OCI-LY3 (cell line): ENCODE data around the gene MUC2.

Source experiments
- H2AFZ ChIP-seq: fragments of 200-600, 300-600 bp; shearing (Covaris generic); 2 replicates; pipeline ENCODE4 v1.6.0; 2014; ENCODE audit warnings: antibody characterized with exemption, low read depth, low read length
- H3K27ac ChIP-seq: fragments of 200-600, 300-600 bp; sonication (generic); 2 replicates; pipeline ENCODE4 v1.5.1; 2014; ENCODE audit warnings: mild to moderate bottlenecking, low read length, moderate library complexity, mixed read lengths
- H3K27me3 ChIP-seq: fragments of 200-600, 300-600 bp; sonication (generic); 2 replicates; pipeline ENCODE4 v1.6.1; 2014; ENCODE audit warnings: low read depth, low read length, mixed read lengths
- H3K36me3 ChIP-seq: fragments of 200-600, 300-600 bp; sonication (generic); replicated peaks from 2 replicates; pipeline ENCODE3; 2014; ENCODE audit warnings: low read depth, low read length, mixed read lengths
- H3K4me1 ChIP-seq: fragments of 300-600, 200-600 bp; sonication (generic); 2 replicates; pipeline ENCODE4 v1.6.1; 2014; ENCODE audit warnings: low read length, mixed read lengths
- H3K4me2 ChIP-seq: fragments of 200-600, 300-600 bp; sonication (generic); 2 replicates; pipeline ENCODE4 v1.6.1; 2014; ENCODE audit warnings: low read length, mixed read lengths
- H3K4me3 ChIP-seq: fragments of 300-600, 200-600 bp; sonication (generic); 2 replicates; pipeline ENCODE4 v1.5.1; 2014; ENCODE audit warnings: antibody characterized with exemption, mild to moderate bottlenecking, low read length, moderate library complexity
- H3K79me2 ChIP-seq: fragments of 300-600, 200-600 bp; shearing (Covaris generic); 2 replicates; pipeline ENCODE4 v1.6.1; 2014; ENCODE audit warnings: mild to moderate bottlenecking, low read length, mixed read lengths
- H3K9ac ChIP-seq: fragments of 300-600, 200-600 bp; shearing (Covaris generic); 2 replicates; pipeline ENCODE4 v1.6.0; 2014; ENCODE audit warnings: mild to moderate bottlenecking, low read length, moderate library complexity
- H3K9me3 ChIP-seq: fragments of 200-600, 300-600 bp; shearing (Covaris generic); 2 replicates; pipeline ENCODE4 v1.6.1; 2014; ENCODE audit warnings: low read length, mixed read lengths; ENCODE audit not compliant: insufficient read depth
- H4K20me1 ChIP-seq: fragments of 200-600, 300-600 bp; sonication (generic); 2 replicates; pipeline ENCODE4 v1.6.1; 2016; ENCODE audit warnings: low read length, mixed read lengths; ENCODE audit not compliant: insufficient read depth
- EZH2phosphoT487 ChIP-seq: fragments of 200-600 bp; shearing (Covaris generic); IDR thresholded peaks from 2 replicates; pipeline ENCODE4 v1.6.1; 2018; ENCODE audit warnings: antibody characterized with exemption, mixed run types, low read depth
- TF ChIP-seq, protein P1 (sequence below): fragments of 200-600, 300-600 bp; sonication (generic); IDR thresholded peaks from 2 replicates; pipeline ENCODE4 v1.5.1; 2014; ENCODE audit warnings: antibody characterized with exemption, low read length, low read depth

MUC2 gene

DNA sequence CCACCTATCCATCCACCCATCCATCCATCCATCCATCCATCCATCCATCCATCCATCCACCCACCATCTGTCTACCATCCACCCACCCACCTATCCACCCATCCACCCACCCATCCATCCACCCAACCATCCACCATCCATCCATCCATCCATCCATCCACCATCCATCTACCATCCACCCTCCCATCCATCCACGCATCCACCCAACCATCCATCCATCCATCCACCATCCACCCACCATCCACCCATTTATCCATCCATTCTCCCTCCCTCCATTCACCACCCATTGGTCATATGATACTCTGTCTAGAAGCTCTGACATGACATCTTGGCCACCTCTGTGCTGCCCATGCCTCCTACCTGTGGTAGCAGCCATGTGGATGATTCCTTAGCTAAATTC, 31.7 kb downstream of the MUC2 start:
- Histone ChIP-seq H3K4me1 (no peaks in the 10 kb centered on the region), H2AFZ (no peak overlapping the region), H3K4me3 (no peak overlapping the region), H3K9me3 (no peaks in the 10 kb centered on the region), H3K36me3 (no peaks in the 10 kb centered on the region), H3K27ac (no peak overlapping the region), H3K27me3 (no peaks in the 10 kb centered on the region), H3K9ac (no peak overlapping the region), H4K20me1 (no peaks in the 10 kb centered on the region), H3K4me2 (no peak overlapping the region), H3K79me2 (no peaks in the 10 kb centered on the region)
- no peak for TF ChIP-seq EZH2phosphoT487
- TF ChIP-seq, protein P1, sequence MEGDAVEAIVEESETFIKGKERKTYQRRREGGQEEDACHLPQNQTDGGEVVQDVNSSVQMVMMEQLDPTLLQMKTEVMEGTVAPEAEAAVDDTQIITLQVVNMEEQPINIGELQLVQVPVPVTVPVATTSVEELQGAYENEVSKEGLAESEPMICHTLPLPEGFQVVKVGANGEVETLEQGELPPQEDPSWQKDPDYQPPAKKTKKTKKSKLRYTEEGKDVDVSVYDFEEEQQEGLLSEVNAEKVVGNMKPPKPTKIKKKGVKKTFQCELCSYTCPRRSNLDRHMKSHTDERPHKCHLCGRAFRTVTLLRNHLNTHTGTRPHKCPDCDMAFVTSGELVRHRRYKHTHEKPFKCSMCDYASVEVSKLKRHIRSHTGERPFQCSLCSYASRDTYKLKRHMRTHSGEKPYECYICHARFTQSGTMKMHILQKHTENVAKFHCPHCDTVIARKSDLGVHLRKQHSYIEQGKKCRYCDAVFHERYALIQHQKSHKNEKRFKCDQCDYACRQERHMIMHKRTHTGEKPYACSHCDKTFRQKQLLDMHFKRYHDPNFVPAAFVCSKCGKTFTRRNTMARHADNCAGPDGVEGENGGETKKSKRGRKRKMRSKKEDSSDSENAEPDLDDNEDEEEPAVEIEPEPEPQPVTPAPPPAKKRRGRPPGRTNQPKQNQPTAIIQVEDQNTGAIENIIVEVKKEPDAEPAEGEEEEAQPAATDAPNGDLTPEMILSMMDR: no peak

DNA sequence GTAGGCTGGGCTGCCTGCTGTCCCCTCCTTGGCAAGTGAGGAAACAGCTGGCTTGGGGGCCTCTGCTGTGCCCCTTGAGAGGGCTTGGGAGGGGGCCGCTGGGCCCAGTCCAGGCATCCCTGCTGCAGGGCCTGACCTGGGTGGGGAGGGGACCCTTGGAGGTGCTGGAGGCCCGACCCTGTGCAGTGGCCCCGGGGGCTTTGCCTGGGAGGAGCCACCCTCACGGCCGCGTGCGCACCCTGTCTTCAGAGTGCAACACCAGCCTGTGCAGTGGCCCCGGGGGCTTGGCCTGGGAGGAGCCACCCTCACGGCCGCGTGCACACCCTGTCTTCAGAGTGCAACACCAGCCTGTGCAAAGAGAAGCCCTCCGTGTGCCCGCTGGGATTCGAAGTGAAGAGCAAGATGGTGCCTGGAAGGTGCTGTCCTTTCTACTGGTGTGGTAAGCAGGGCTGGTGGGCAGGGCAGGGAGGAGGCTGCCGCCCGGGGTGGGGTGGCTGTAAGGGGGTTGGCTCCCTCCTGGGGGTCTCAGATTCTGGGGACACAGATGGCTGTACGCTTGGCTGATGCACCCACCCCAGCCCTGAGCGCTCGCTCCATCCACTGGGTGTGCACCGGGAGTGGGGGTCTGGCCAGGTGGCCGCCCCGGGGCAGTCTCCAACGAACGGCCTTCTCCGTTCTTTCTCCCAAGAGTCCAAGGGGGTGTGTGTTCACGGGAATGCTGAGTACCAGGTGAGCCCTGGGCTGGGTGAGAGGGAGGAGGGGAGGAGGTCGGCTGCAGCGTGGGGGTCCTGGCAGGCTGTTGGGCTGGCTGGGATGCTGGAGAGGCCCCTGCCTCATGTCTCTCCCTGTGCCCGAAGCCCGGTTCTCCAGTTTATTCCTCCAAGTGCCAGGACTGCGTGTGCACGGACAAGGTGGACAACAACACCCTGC, 32.9 kb downstream of the MUC2 start:
- Histone ChIP-seq H3K27ac (no peak overlapping the region), H3K9ac (no peak overlapping the region), H3K4me3 (no peak overlapping the region), H3K36me3 (no peaks in the 10 kb centered on the region), H3K4me2 (no peak overlapping the region), H3K4me1 (no peaks in the 10 kb centered on the region), H3K9me3 (no peaks in the 10 kb centered on the region), H4K20me1 (no peaks in the 10 kb centered on the region), H3K79me2 (no peaks in the 10 kb centered on the region), H3K27me3 (no peaks in the 10 kb centered on the region), H2AFZ (no peak overlapping the region)
- no peak for TF ChIP-seq EZH2phosphoT487
- TF ChIP-seq, protein P1: no peak

DNA sequence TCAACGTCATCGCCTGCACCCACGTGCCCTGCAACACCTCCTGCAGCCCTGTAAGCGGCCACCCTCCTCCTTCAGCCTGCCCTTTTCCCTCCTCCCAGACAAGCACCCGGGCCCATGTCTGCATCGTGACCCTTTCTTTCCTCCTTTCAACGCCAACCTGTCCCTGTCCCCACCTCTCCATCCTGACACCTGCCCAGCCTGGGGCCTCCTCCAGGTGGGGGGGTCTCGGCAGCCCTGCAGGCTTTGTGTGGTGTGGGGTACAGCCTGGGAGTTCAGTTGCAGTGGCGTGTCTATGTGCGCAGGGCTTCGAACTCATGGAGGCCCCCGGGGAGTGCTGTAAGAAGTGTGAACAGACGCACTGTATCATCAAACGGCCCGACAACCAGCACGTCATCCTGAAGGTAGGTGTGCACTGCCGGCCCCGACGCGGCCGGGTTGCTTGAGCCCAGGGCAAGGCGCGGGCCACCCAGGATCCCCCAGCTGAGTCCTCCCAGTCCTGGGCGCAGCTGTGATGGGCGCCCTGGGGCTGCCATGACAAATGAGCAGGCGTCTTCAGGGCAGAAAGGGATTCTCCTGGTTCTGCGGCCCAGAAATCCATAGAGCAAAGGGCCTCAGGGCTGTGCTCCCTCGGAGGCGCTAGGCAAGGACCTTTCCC, 33.7 kb downstream of the MUC2 start:
- Histone ChIP-seq H3K27me3 (no peaks in the 10 kb centered on the region), H2AFZ (no peak overlapping the region), H3K36me3 (no peaks in the 10 kb centered on the region), H3K4me1 (no peaks in the 10 kb centered on the region), H3K79me2 (no peaks in the 10 kb centered on the region), H3K9me3 (no peaks in the 10 kb centered on the region), H3K9ac (no peak overlapping the region), H3K27ac (no peak overlapping the region), H4K20me1 (no peaks in the 10 kb centered on the region), H3K4me2 (no peak overlapping the region), H3K4me3 (no peak overlapping the region)
- TF ChIP-seq, protein P1: no peak
- TF ChIP-seq EZH2phosphoT487: no peak

DNA sequence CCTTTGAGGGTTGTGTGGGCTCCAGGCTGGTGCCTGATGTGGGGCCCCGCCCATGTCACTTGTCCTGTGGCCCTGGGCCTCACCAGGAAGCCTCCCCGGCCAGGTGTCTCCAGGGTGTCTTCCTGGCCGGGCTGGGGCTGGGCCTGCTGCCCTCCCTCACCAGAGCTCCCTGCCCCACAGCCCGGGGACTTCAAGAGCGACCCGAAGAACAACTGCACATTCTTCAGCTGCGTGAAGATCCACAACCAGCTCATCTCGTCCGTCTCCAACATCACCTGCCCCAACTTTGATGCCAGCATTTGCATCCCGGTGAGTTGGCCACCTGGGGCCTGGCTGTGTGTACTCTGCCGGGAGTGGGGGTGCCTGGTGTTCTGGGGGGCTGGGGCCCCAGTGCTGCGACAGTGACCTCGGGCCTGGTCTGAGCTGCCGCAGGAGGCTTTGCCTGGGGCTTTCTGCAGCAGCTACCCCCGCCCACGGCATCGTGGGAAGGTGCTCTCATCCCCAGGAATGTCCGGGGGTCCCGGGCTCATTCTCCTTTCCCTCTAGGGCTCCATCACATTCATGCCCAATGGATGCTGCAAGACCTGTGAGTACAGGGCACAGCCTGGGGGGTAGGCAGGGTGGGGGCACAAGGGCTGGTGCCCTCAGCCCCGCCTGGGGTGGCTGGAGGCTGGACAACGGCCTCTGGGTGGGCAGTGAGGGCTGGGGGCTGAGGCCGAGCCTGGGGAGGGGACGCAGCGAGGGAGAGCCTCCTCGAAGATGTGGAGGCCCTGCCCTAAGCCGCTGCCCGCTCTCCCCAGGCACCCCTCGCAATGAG, 34.6 kb downstream of the MUC2 start:
- Histone ChIP-seq H4K20me1 (no peaks in the 10 kb centered on the region), H3K4me3 (no peak overlapping the region), H3K27me3 (no peaks in the 10 kb centered on the region), H3K9me3 (no peaks in the 10 kb centered on the region), H3K9ac (no peak overlapping the region), H3K4me1 (no peaks in the 10 kb centered on the region), H3K79me2 (no peaks in the 10 kb centered on the region), H2AFZ (no peak overlapping the region), H3K36me3 (no peaks in the 10 kb centered on the region), H3K27ac (no peak overlapping the region), H3K4me2 (no peak overlapping the region)
- no peak for TF ChIP-seq EZH2phosphoT487
- TF ChIP-seq, protein P1: no peak
